GM23248 (cell line): ENCODE results near the gene SERPINA5. TPM values are rescaled to one million over a fixed set of nuclear protein-coding genes. Genes with fewer than 3 reads are reported as not detected.

ENCODE experiments used
- DNase-seq: peaks from one replicate; pipeline ENCODE4 v3.0.0-alpha.2; 2015
- H2AFZ ChIP-seq: fragments of 200-600 bp; sonication (generic); 2 replicates; pipeline ENCODE4 v1.6.1; 2016; ENCODE audit warnings: antibody characterized with exemption
- H3F3A ChIP-seq: fragments of 200-600 bp; sonication (generic); 2 replicates; pipeline ENCODE4 v1.6.1; 2016; ENCODE audit warnings: mild to moderate bottlenecking, antibody characterized with exemption, mixed run types; ENCODE audit not compliant: insufficient read depth
- H3K27ac ChIP-seq: fragments of 200-600 bp; sonication (generic); 2 replicates; pipeline ENCODE4 v1.5.1; 2016; ENCODE audit warnings: mild to moderate bottlenecking
- H3K27me3 ChIP-seq: fragments of 200-600 bp; sonication (generic); replicated peaks from 2 replicates; pipeline ENCODE4 v1.6.1; 2016; ENCODE audit warnings: mild to moderate bottlenecking; ENCODE audit not compliant: insufficient read depth
- H3K36me3 ChIP-seq: fragments of 200-600 bp; sonication (generic); 2 replicates; pipeline ENCODE4 v1.6.1; 2016; ENCODE audit warnings: low read depth, mild to moderate bottlenecking
- H3K4me1 ChIP-seq: fragments of 200-600 bp; sonication (generic); 2 replicates; pipeline ENCODE4 v1.6.1; 2016; ENCODE audit warnings: mild to moderate bottlenecking; ENCODE audit not compliant: insufficient read depth
- H3K4me2 ChIP-seq: fragments of 200-600 bp; sonication (generic); one replicate; pipeline ENCODE4 v1.6.1; 2016; ENCODE audit warnings: mild to moderate bottlenecking; ENCODE audit not compliant: unreplicated experiment
- H3K4me3 ChIP-seq: fragments of 200-600 bp; sonication (generic); 2 replicates; pipeline ENCODE4 v1.5.1; 2016; ENCODE audit warnings: mild to moderate bottlenecking
- H3K79me2 ChIP-seq: fragments of 200-600 bp; sonication (generic); 2 replicates; pipeline ENCODE4 v1.6.1; 2016; ENCODE audit warnings: mild to moderate bottlenecking; ENCODE audit not compliant: insufficient read depth
- H3K9ac ChIP-seq: fragments of 200-600 bp; sonication (generic); 2 replicates; pipeline ENCODE4 v1.6.1; 2016; ENCODE audit warnings: mild to moderate bottlenecking
- H3K9me2 ChIP-seq: fragments of 200-600 bp; sonication (generic); 2 replicates; pipeline ENCODE4 v1.6.1; 2016; ENCODE audit warnings: mixed run types, mild to moderate bottlenecking, moderate library complexity; ENCODE audit not compliant: insufficient read depth
- H3K9me3 ChIP-seq: fragments of 200-600 bp; sonication (generic); one replicate; pipeline ENCODE4 v1.6.1; 2017; ENCODE audit warnings: low read depth
- H4K20me1 ChIP-seq: fragments of 200-600 bp; sonication (generic); 2 replicates; pipeline ENCODE4 v1.6.0; 2016; ENCODE audit not compliant: insufficient read depth
- EZH2 ChIP-seq: fragments of 200-600 bp; sonication (generic); IDR thresholded peaks from 2 replicates; pipeline ENCODE4 v1.6.1; 2018; ENCODE audit warnings: antibody characterized with exemption, mild to moderate bottlenecking; ENCODE audit not compliant: insufficient read depth, poor library complexity, severe bottlenecking
- EZH2phosphoT487 ChIP-seq: fragments of 200-600 bp; sonication (generic); IDR thresholded peaks from 2 replicates; pipeline ENCODE4 v1.6.1; 2018; ENCODE audit warnings: antibody characterized with exemption, moderate library complexity, mild to moderate bottlenecking, low read depth; ENCODE audit not compliant: insufficient read depth
- WGBS, 2 experiments: methylation state at CpG; one replicate each; pipeline ENCODE4 v1.1.6; 2015 to 2017; ENCODE audit warnings: low lambda C conversion rate in 2 of 2, low coverage in 1 of 2; ENCODE audit errors: missing lambda C conversion rate in 2 of 2; 5-methylcytosine and 5-hydroxymethylcytosine counted together
- in situ Hi-C: fragments of 300-500 bp; cut with MboI; formaldehyde crosslinking; loops from 2 replicates; pipeline ENCODE4 v1.15.0; 2020
- polyA plus RNA-seq: library from polyadenylated mRNA; unstranded; fragments of >200 nt; fragmentation: Nextera tagmentation; extraction: Ambion mirVana; gene quantifications from 2 replicates; pipeline ENCODE4 v1.2.1, GENCODE V29; 2016
- total RNA-seq: library from RNA; depleted of rRNA; stranded (reverse); fragments of >200 nt; shearing (Covaris generic); gene quantifications from 2 replicates; pipeline ENCODE4 v1.2.3, GENCODE V29; 2014

Gene SERPINA5
- total and polyA plus RNA-seq, 2 experiments from 2014 or later, result not detected

DNA sequence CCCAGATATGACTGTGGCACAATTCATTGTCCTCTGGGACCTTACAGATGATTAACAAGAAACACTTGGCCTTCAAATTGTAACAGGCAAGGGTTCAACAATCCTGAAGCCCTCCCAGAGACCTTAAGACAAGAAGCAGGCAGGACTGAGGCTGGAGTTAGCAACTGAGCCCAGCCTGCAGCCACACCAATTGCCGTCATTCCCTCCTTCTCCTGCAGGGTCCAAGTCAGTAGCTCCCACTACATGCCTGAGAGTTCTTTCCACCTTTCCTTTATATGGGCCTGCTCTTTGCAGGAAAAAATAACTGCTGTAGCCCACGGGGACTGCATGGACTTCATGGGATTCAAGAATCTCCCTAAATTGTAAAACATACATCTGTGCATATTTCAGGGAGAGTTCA lies 22.4 kb upstream of the SERPINA5 start:
- Histone ChIP-seq H2AFZ (no peak overlapping the region), H3K79me2 (no peaks in the 10 kb centered on the region), H3K9ac (no peak overlapping the region), H3F3A (no peaks in the 10 kb centered on the region), H3K9me2 (no peaks in the 10 kb centered on the region), H3K4me2 (no peak overlapping the region), H3K27ac (no peak overlapping the region), H3K4me3 (no peak overlapping the region), H3K27me3 (peaks cover 7% of the 10 kb centered on the region; the same call in 1 of the 2 replicates), H4K20me1 (no peaks in the 10 kb centered on the region), H3K36me3 (no peaks in the 10 kb centered on the region), H3K4me1 (no peaks in the 10 kb centered on the region), H3K9me3 (no peaks in the 10 kb centered on the region)
- DNase-seq, result no peak
- in situ Hi-C loops, result no loop called here
- 30 to 38% methylated on average over 2 of the region's 2 CpGs for WGBS, 2 experiments
- no peak for TF ChIP-seq EZH2
- TF ChIP-seq EZH2phosphoT487, result no peak

DNA sequence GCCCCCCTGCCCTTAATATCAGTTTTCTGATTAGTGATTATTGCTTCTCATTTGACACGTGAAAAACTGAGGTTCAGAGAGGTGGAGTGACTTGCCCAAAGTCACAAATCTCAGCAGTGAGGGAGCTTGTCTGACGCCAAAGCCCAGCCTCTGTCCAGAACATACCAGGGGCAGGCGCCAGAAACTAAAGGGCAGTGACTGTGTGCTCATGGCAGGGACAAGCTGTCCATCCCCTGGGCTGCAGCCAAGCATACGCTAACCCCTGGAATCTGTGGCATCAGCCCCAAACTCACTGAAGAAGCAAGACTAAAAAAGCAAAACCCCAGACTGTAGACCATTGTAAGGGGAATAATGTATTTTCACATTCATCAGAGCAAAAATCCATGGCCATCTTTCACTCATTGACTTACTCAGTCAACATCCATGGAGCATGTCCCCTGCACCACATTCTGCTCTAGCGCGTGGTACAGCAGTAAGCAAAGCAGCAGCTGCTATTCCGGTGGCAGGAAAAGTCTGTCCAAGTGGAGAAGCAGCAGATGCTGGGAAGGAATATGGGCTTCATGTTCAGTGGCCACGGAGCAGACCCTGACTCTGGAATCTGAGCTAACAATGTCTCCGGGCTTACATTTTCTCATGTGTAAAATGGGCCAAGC lies 21.5 kb upstream of the SERPINA5 start:
- Histone ChIP-seq H3K4me1 (no peaks in the 10 kb centered on the region), H3K9ac (no peak overlapping the region), H2AFZ (no peak overlapping the region), H3K4me3 (no peak overlapping the region), H4K20me1 (no peaks in the 10 kb centered on the region), H3K27me3 (peaks cover 7% of the 10 kb centered on the region; the same call in 1 of the 2 replicates), H3K36me3 (no peaks in the 10 kb centered on the region), H3K9me3 (no peaks in the 10 kb centered on the region), H3K4me2 (no peak overlapping the region), H3K9me2 (no peaks in the 10 kb centered on the region), H3K79me2 (no peaks in the 10 kb centered on the region), H3K27ac (no peak overlapping the region), H3F3A (no peaks in the 10 kb centered on the region)
- no peak for DNase-seq
- 54 to 55% methylated on average over 9 of the region's 9 CpGs for WGBS, 2 experiments
- in situ Hi-C loops, result no loop called here
- TF ChIP-seq EZH2 (no peak), EZH2phosphoT487 (no peak)

DNA sequence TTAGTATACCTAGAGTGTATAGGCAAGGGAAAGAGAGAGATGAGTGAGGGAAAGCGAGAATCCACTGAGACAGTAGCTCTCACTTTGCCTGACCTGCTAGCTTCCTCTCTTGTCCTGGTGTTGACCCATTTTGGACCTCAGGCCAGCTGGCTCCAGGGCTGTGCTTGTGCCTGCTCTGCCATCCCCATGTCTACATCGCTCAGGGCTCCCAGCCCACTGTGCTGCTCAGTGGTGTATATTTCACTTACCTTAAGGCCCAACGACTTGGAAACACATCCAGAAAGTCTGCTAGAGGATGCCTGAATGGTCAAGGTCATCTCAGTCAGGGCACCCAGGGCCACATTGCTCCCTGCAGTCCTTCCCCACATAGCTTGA lies 20.9 kb upstream of the SERPINA5 start:
- no peaks in the 10 kb centered on the region for H3K79me2 ChIP-seq
- no peaks in the 10 kb centered on the region for H3F3A ChIP-seq
- H2AFZ ChIP-seq, result no peak overlapping the region
- H3K4me2 ChIP-seq, result no peak overlapping the region
- H3K4me3 ChIP-seq, result no peak overlapping the region
- peaks cover 7% of the 10 kb centered on the region; the same call in 1 of the 2 replicates for H3K27me3 ChIP-seq
- no peak overlapping the region for H3K27ac ChIP-seq
- TF ChIP-seq EZH2 (no peak), EZH2phosphoT487 (no peak)
- no peak for DNase-seq
- no peaks in the 10 kb centered on the region for H3K4me1 ChIP-seq
- H3K36me3 ChIP-seq, result no peaks in the 10 kb centered on the region
- in situ Hi-C loops, result no loop called here
- WGBS, 2 experiments, result 21 to 48% methylated on average over 3 of the region's 3 CpGs
- H3K9me3 ChIP-seq, result no peaks in the 10 kb centered on the region
- no peak overlapping the region for H3K9ac ChIP-seq
- H4K20me1 ChIP-seq, result no peaks in the 10 kb centered on the region
- no peaks in the 10 kb centered on the region for H3K9me2 ChIP-seq

DNA sequence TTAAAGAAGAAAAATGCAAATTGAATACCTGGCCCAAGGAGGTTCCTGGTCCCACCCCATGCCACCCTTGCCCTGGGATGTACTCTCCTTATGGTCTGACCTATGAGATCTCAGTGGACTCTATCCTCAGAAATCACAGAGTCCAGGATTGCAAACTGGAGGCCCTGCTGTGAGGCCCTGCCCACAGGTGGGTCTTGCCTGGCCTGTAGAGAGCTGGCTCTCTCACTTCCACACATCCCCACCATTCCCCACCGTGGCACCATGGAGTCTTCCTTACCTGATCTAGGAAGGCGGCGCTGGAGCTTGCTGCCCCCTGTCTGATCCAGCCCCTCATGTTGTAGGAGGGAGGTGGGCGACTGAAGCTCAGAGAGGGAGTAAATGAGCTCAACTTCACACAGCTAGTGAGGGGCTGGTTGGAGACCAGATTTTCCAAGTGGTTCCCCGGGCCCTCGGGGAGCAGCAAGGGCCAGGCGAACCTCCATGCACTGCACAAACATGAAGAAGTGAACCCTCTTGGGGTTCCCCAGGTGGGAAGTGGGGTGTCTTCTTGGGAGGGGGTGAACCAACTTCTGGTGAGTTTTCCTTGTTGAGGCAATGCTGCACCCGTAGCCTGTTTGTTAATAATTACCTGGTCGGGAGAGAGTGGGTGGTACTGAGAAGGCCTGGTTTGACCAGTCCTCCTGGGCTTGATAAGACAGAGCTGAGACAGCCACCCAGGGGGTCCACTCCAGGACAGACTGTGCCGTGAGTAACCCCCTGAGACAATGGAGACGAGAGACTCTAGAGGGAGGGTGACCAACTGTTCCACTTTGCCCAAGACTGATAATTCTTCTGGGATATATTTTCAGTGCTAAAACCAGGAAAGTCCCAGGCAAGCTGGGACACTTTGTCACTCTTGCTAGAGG lies 20.2 kb upstream of the SERPINA5 start, which contains the start of gene SERPINA4:
SERPINA4 (plus strand) TSS at position 692 of the 905 bp plus-strand sequence. CDS start 2,041 bp downstream, outside the sequence.
- H3K4me2 ChIP-seq, result no peak within 1 kb of the TSS
- no peaks in the 10 kb centered on the region for H3K9me3 ChIP-seq
- WGBS, 2 experiments, result 61 to 63% methylated on average over 11 of the region's 11 CpGs
- no peaks in the 10 kb centered on the region for H3K4me1 ChIP-seq
- no peak for TF ChIP-seq EZH2phosphoT487
- TF ChIP-seq EZH2, result no peak
- no peaks in the 10 kb centered on the region for H3K36me3 ChIP-seq
- H3F3A ChIP-seq, result no peaks in the 10 kb centered on the region
- no peak for DNase-seq
- H3K27me3 ChIP-seq, result peaks cover 7% of the 10 kb centered on the region; the same call in 1 of the 2 replicates
- H3K9me2 ChIP-seq, result no peaks in the 10 kb centered on the region
- H2AFZ ChIP-seq, result no peak within 1 kb of the TSS
- H3K9ac ChIP-seq, result no peak within 1 kb of the TSS
- H4K20me1 ChIP-seq, result no peaks in the 10 kb centered on the region
- no peaks in the 10 kb centered on the region for H3K79me2 ChIP-seq
- in situ Hi-C loops, result no loop called here
- no peak within 1 kb of the TSS for H3K4me3 ChIP-seq
- H3K27ac ChIP-seq, result no peak within 1 kb of the TSS
